22Rv1 (cell line): ENCODE results near the gene CUL7.
A peak's percentile ranks its signal among the peaks of the same experiment; 100 is the strongest.

Experiments
- H3K27ac ChIP-seq: fragments of 450-650 bp; 2 replicates; pipeline ENCODE4 v1.5.1; 2017
- CTCF ChIP-seq: fragments of 450-650 bp; IDR thresholded peaks from 2 replicates; pipeline ENCODE4 v1.5.1; 2017; ENCODE audit warnings: mild to moderate bottlenecking
- ZFX ChIP-seq: fragments of 450-650 bp; IDR thresholded peaks from 2 replicates; pipeline ENCODE4 v1.6.1; 2017; ENCODE audit warnings: antibody characterized with exemption, borderline replicate concordance

CUL7 gene

DNA sequence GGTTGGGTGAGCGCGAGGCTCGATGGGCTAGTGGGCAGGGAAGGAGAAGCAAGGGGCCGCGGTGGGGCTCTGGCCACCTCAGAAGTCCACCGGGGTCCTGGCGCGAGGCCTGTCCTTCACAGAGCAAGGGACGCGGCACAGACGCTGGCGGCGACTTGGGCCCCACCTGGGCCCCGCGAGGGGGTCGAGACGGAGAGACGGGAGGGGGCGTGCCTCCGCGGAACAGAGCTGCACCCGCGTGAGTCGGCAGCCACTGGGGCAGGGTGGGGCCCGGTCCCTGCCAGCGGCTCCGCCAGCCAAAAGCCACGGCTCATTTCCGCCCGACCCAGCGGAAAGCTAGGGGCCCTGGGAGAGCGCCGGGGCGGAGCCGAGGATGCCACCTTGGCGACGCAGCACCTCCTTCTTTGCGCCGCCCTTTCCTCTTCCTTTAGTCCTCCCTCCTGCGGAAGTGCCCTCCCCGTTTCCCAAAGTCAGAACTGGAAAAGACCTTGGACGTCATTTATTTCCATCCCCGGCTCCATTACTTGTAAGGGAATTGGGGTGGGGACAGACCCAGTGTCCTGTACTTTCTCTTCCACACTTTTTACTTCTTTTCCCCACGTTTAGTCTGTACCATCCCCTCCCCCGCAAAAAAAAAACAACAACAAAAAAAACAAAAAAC is at the start of gene CUL7:
Gene CUL7 (minus strand): TSS at position 307 of the 661 bp plus-strand sequence. CDS start 1,063 bp downstream, outside the sequence.
- TF ChIP-seq CTCF (no peak), ZFX (no peak)
- peak within 1 kb of the TSS; percentile 80 for H3K27ac ChIP-seq

DNA sequence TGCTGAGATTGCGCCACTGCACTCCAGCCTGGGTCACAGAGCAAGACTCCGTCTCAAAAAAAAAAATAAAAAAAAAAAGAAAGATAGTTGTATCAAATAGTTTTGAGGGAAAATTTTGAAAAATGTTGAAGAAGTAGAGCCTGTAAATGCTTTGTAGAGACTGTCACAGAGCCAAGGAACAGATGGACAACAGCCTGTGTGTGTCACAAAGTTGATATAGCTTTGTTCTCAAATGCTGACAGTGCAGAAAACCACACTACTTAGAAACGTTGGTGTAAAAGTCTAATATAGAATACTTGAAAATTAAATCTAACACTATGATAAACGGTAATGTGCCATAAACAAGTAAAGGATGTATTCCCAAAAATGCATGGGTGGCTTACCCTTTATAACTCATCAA is 47.8 kb upstream of the CUL7 start:
- TF ChIP-seq CTCF = no peak
- TF ChIP-seq ZFX = no peak
- no peak overlapping the region for H3K27ac ChIP-seq

- TF ChIP-seq ZFX (no peak), CTCF (no peak)
- H3K27ac ChIP-seq = no peak overlapping the region
These were observed 43.9 kb upstream of the CUL7 start for GRCh38 chr6:43097502-43097901.

DNA sequence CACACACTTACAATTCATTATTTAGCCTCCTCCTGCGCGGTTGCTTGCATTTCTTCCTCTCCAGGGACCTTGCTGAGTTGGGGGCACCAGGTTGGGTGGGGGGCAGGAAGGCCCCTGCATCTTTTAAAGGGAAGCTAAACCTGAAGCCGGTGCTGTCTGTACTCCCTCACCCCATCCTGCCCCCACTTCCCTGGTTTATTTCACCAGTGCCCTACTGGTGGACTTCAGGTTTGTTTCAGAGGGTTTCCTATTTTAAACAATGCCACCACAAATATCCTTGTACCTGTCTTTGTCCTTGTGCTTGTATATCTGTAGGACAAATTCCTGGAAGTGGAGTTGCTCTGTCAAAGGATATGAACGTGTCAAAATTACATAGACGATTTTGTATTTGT is 43.4 kb upstream of the CUL7 start:
- H3K27ac ChIP-seq = peak overlapping the region; percentile 40
- TF ChIP-seq CTCF = no peak
- no peak for TF ChIP-seq ZFX

DNA sequence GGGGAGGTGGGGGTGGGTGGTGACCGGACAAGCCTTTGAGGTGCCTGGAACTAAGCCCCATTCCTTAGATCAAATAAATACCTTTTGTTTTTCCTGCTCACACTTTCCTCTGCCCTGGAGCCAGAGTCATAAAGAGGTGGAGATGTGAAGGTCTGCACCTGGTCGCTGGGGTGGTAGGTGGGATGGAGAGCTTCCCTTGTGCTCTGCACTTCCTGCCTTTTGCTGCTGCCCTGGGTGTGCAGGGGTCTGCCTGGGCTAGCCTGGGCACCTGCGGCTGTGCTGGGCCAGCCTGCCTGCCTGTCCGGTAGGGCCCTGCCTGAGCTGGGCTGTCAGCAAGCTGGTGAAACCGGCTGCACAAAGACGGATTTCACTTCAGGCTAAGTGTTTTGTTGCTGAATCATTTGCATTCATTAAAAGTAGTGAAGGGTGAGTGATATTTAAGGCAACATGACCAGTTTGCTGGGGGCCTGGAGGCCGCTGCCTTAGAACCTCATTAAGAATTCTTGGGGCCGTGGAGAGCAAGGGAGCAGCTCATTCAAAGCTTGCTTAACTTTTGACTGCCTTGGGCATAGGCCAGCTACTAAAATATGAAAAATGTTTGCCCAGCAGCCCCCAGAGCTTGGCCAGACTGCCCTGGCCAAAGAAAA is 42.9 kb upstream of the CUL7 start:
- H3K27ac ChIP-seq = peak overlapping the region; percentile 40

DNA sequence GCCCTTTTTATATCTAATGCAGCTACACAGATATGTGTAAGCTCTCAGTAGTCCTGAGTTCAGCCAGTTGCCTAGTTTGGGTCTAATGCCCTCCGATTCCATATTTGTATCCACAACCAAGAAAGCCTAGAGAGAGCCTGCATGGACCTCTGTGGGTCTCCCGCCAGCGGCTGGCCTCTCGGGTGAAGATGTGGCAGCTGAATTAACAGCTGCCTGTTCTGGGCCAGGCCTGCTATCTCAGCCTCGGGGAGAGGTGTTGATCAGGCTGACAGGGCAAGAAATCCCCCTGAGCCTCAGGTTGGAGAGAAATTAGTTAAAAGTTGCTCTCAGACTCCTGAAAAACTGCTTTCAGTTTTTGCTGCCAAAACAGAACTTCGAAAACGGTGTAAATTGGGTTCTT is 42.3 kb upstream of the CUL7 start:
- H3K27ac ChIP-seq = peak overlapping the region; percentile 40
- TF ChIP-seq CTCF (no peak), ZFX (no peak)

More for the DNA sequence above, 42.9 kb upstream of the CUL7 start:
- TF ChIP-seq CTCF (no peak), ZFX (no peak)
